ENCODE measurements around the gene KIF7. TPM values are rescaled to one million over a fixed set of nuclear protein-coding genes. Genes with fewer than 3 reads are reported as not detected.

Gene KIF7
- total and polyA plus RNA-seq, 3 experiments from 2014 or later, result 2.4 to 2.7 TPM; not detected in 1

DNA sequence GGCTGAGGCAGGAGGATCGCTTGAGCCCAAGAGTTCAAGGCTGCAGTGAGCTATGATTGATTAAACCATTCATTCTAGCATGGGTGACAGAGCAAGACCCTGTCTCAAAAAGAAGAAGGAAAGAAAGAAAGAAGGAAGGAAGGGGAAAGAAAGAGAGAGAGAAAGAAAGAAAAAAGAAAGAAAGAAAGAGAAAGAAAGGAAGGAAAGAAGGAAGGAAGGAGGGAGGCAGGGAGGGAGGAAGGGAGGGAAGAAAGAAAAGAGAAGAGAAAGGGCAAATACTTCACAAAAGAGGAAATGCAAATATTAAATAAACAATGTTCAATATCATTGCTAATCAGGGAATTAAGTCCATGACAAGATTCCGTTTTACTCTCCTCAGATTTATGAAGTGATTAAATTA, 4.0 kb upstream of the KIF7 start:
- Histone ChIP-seq H3K36me3 (ENCODE audit: insufficient read depth, low read length) (no peaks in the 10 kb centered on the region), H3K9me3 (ENCODE audit: low read length) (no peaks in the 10 kb centered on the region), H3K27ac (ENCODE audit: low read depth, low read length) (no peak overlapping the region), H3K27me3 (ENCODE audit: insufficient read depth, low read length, poor library complexity, severe bottlenecking) (peaks cover 4% of the 10 kb centered on the region), H3K4me1 (ENCODE audit: insufficient read depth, low read length) (no peaks in the 10 kb centered on the region), H3K4me3 (ENCODE audit: low read length) (no peak overlapping the region)
- ChIA-PET CTCF (no interaction called here), POLR2A (no interaction called here)
- Mint-ChIP-seq H3K9me3 (no peaks in the 10 kb centered on the region), H3K4me3 (no peak overlapping the region), H3K27ac (peak overlapping the region in 1 of 8 donors; percentile 85), H3K4me1 (peaks cover 8 to 11% (median 11%) of the 10 kb centered on the region in 3 donors), H3K36me3 (no peaks in the 10 kb centered on the region), H3K27me3 (peaks cover 31 to 45% of the 10 kb centered on the region in 2 donors)
- no peak for DNase-seq

DNA sequence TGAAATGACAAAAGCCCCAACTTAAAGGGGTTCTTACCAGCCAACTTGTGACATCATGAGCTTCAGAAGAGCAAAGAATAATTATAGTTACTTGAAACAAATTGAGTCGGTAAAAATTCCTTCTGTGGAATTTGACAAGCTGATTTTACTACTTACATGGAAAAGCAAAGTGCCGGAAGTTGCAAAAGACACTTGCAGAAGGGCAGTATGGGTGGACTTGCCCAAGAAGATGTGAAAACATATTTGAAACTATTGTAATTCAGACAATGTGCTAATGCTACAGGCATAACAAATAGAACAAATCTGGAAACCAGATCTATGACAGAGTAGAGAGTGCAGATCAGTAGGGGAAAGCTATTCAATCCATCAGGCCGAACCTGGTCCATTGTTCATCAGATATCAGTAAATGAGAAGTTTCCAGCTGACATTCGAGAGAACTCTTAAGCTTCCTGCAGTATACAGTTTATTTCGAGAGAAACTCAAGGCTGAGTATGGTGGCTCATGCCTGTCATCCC, 2.5 kb upstream of the KIF7 start:
- H3K4me1 Mint-ChIP-seq, result peaks cover 10 to 12% (median 12%) of the 10 kb centered on the region in 3 donors
- no peak for DNase-seq
- H3K9me3 ChIP-seq (ENCODE audit: low read length), result no peaks in the 10 kb centered on the region
- H3K9me3 Mint-ChIP-seq, result no peaks in the 10 kb centered on the region
- no peak overlapping the region for H3K27ac ChIP-seq (ENCODE audit: low read depth, low read length)
- no peak overlapping the region for H3K4me3 ChIP-seq (ENCODE audit: low read length)
- no peaks in the 10 kb centered on the region for H3K4me1 ChIP-seq (ENCODE audit: insufficient read depth, low read length)
- ChIA-PET CTCF (no interaction called here), POLR2A (no interaction called here)
- no peak overlapping the region for H3K4me3 Mint-ChIP-seq
- peaks cover 37 to 51% of the 10 kb centered on the region in 2 donors for H3K27me3 Mint-ChIP-seq
- H3K27ac Mint-ChIP-seq, result no peak overlapping the region
- peaks cover 4% of the 10 kb centered on the region for H3K27me3 ChIP-seq (ENCODE audit: insufficient read depth, low read length, poor library complexity, severe bottlenecking)
- no peaks in the 10 kb centered on the region for H3K36me3 ChIP-seq (ENCODE audit: insufficient read depth, low read length)
- H3K36me3 Mint-ChIP-seq, result no peaks in the 10 kb centered on the region

DNA sequence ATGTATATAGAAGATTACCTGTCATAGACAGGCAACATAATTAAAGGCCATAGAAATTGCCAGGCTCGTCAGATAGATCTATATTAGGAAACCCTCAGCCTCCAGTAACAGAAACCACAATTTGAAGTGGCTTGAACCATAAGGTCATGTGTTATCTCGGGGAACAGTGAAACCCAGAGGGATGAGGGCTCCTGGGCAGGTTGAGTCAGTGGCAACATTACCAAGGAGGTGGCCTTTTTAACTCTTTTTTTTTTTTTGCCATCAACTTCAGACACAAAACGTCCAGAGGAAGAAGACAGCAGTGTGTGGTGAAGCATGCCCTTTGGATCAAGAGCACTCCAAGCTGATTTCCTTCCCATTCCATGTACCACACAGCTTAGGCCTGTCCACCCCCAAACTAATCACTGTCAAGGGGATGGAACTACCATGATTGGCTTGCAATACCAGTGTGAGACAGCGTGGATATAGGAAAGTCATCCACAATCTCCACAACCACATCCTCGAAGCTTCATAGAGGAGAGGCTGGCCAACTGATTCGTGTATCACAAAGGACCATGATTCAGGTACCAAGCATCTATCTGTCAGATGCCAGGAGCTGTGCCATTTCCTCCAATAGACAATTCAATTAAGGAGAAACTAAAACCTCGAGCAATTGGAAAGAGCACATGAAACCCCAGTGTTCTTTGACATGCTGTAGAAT, 999 bp upstream of the KIF7 start:
- Histone ChIP-seq H3K4me1 (ENCODE audit: insufficient read depth, low read length) (no peaks in the 10 kb centered on the region), H3K9me3 (ENCODE audit: low read length) (no peaks in the 10 kb centered on the region), H3K27ac (ENCODE audit: low read depth, low read length) (no peak overlapping the region), H3K27me3 (ENCODE audit: insufficient read depth, low read length, poor library complexity, severe bottlenecking) (peaks cover 4% of the 10 kb centered on the region), H3K4me3 (ENCODE audit: low read length) (no peak overlapping the region), H3K36me3 (ENCODE audit: insufficient read depth, low read length) (no peaks in the 10 kb centered on the region)
- Mint-ChIP-seq H3K9me3 (no peaks in the 10 kb centered on the region), H3K27ac (no peak overlapping the region), H3K4me1 (peaks cover 10 to 12% (median 12%) of the 10 kb centered on the region in 3 donors), H3K4me3 (peak overlapping the region; percentile 44 to 88 (median 71)), H3K27me3 (peaks cover 39 to 55% of the 10 kb centered on the region in 2 donors), H3K36me3 (no peaks in the 10 kb centered on the region)
- ChIA-PET CTCF (no interaction called here), POLR2A (no interaction called here)
- DNase-seq, result no peak

DNA sequence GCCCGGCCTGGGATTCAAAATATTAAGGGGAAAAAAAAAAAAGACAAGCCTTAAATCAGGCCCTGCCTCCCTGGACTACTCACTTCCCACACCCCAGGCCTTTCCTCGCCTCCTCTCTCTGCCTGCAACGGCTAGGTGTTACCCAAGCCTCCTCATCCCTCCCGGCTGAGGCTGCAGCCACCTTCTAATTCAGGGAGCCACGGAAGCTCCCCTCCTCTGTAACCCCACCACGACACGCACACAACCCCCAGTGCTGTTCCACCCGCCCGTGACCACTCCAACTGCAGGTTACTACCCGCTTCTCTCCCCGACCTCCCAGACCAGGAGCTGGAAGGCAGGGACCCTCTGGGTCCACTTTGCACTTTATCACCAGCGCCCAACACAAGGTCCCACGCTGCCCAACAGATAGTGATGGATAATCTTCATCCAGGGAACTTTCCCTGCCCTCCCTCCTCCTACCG, 936 bp downstream of the KIF7 start:
- POLR2A ChIA-PET, result no interaction called here
- Mint-ChIP-seq H3K27me3 (peaks cover 37 to 45% of the 10 kb centered on the region in 2 donors), H3K4me3 (peak overlapping the region in 6 of 7 donors; percentile 28 to 70 (median 54)), H3K4me1 (peaks cover 10 to 12% (median 12%) of the 10 kb centered on the region in 3 donors), H3K27ac (no peak overlapping the region), H3K9me3 (no peaks in the 10 kb centered on the region), H3K36me3 (no peaks in the 10 kb centered on the region)
- no peak overlapping the region for H3K4me3 ChIP-seq (ENCODE audit: low read length)
- DNase-seq, result no peak
- CTCF ChIA-PET, result no interaction called here
- H3K36me3 ChIP-seq (ENCODE audit: insufficient read depth, low read length), result no peaks in the 10 kb centered on the region
- H3K27me3 ChIP-seq (ENCODE audit: insufficient read depth, low read length, poor library complexity, severe bottlenecking), result peaks cover 4% of the 10 kb centered on the region
- no peaks in the 10 kb centered on the region for H3K9me3 ChIP-seq (ENCODE audit: low read length)
- no peaks in the 10 kb centered on the region for H3K4me1 ChIP-seq (ENCODE audit: insufficient read depth, low read length)
- H3K27ac ChIP-seq (ENCODE audit: low read depth, low read length), result no peak overlapping the region

DNA sequence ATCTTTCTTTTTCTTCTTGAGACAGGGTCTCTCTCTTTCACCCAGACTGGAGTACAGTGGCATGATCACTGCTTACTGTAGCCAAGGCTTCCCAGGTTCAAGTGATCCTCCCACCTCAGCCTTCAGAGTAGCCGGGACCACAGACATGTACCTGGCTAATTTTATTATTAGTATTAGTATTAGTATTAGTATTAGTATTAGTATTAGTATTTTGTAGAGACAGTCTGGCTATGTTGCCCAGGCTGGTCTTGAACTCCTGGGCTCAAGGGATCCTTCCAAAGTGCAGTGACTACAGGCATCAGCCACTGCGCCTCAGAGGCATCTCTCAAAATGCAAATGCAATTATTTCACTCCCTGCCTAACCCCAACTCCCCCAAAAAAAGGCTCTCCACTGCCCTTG, 1.7 kb downstream of the KIF7 start:
- H3K36me3 Mint-ChIP-seq, result no peaks in the 10 kb centered on the region
- no peak overlapping the region for H3K27ac ChIP-seq (ENCODE audit: low read depth, low read length)
- peaks cover 10 to 12% (median 12%) of the 10 kb centered on the region in 3 donors for H3K4me1 Mint-ChIP-seq
- no peaks in the 10 kb centered on the region for H3K9me3 Mint-ChIP-seq
- peaks cover 4% of the 10 kb centered on the region for H3K27me3 ChIP-seq (ENCODE audit: insufficient read depth, low read length, poor library complexity, severe bottlenecking)
- peaks cover 37 to 45% of the 10 kb centered on the region in 2 donors for H3K27me3 Mint-ChIP-seq
- no peak for DNase-seq
- CTCF ChIA-PET, result no interaction called here
- POLR2A ChIA-PET, result no interaction called here
- H3K4me3 ChIP-seq (ENCODE audit: low read length), result no peak overlapping the region
- no peaks in the 10 kb centered on the region for H3K4me1 ChIP-seq (ENCODE audit: insufficient read depth, low read length)
- H3K9me3 ChIP-seq (ENCODE audit: low read length), result no peaks in the 10 kb centered on the region
- H3K27ac Mint-ChIP-seq, result peak overlapping the region in 1 of 8 donors; percentile 67
- H3K36me3 ChIP-seq (ENCODE audit: insufficient read depth, low read length), result no peaks in the 10 kb centered on the region
- H3K4me3 Mint-ChIP-seq, result peak overlapping the region in 1 of 7 donors; percentile 45

DNA sequence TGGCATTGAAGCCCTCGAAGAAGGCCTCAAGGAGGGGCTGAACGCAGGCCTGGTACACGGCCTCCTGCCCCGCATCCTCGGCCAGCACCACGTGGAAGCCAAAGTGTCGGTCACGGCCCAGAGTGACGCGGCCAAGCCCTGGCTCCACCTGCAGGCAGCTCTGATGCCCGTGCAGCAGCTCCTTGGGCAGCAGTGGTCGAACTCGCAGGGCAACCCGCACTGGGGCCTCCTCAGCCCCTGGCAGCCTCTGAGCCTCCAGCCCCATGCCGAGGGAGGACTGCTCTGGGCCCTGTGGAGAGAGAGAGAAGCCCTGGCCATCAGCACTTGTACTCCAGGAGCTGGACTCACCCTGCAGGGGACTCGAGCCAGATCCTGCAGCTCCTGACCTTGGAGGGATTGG, 2.6 kb downstream of the KIF7 start:
- H3K4me3 Mint-ChIP-seq, result no peak overlapping the region
- no peaks in the 10 kb centered on the region for H3K9me3 Mint-ChIP-seq
- Histone ChIP-seq H3K36me3 (ENCODE audit: insufficient read depth, low read length) (no peaks in the 10 kb centered on the region), H3K4me3 (ENCODE audit: low read length) (no peak overlapping the region), H3K27ac (ENCODE audit: low read depth, low read length) (no peak overlapping the region), H3K4me1 (ENCODE audit: insufficient read depth, low read length) (no peaks in the 10 kb centered on the region), H3K27me3 (ENCODE audit: insufficient read depth, low read length, poor library complexity, severe bottlenecking) (peaks cover 4% of the 10 kb centered on the region), H3K9me3 (ENCODE audit: low read length) (no peaks in the 10 kb centered on the region)
- H3K4me1 Mint-ChIP-seq, result peaks cover 10 to 12% (median 12%) of the 10 kb centered on the region in 3 donors
- CTCF ChIA-PET, result no interaction called here
- POLR2A ChIA-PET, result no interaction called here
- DNase-seq, result no peak
- no peak overlapping the region for H3K27ac Mint-ChIP-seq
- H3K27me3 Mint-ChIP-seq, result peaks cover 35 to 45% of the 10 kb centered on the region in 2 donors
- H3K36me3 Mint-ChIP-seq, result no peaks in the 10 kb centered on the region

DNA sequence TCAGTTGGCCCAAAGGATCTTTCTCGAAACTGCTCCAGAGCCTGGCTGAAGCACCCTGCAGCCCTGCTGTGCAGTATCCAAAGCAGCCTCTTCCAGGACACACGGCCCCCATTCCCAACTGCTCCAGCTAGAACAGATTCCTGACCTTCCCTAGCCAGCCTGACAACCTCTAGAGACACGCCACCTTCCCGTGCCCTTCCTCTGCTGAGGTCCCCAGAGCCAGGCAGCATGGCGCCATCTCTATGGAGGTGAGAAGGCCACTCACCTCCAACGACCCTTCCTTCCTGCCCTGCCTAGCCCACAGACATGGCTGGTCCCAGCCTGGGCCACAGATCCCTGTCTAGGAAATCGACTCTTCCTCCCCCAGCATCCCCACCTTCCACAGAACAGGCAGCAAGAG, 3.1 kb downstream of the KIF7 start:
- Histone ChIP-seq H3K36me3 (ENCODE audit: insufficient read depth, low read length) (no peaks in the 10 kb centered on the region), H3K27me3 (ENCODE audit: insufficient read depth, low read length, poor library complexity, severe bottlenecking) (peaks cover 4% of the 10 kb centered on the region), H3K9me3 (ENCODE audit: low read length) (no peaks in the 10 kb centered on the region), H3K4me3 (ENCODE audit: low read length) (no peak overlapping the region), H3K27ac (ENCODE audit: low read depth, low read length) (no peak overlapping the region), H3K4me1 (ENCODE audit: insufficient read depth, low read length) (no peaks in the 10 kb centered on the region)
- Mint-ChIP-seq H3K9me3 (no peaks in the 10 kb centered on the region), H3K4me1 (peaks cover 11 to 15% (median 12%) of the 10 kb centered on the region in 3 donors), H3K27ac (no peak overlapping the region), H3K27me3 (peaks cover 32 to 47% of the 10 kb centered on the region in 2 donors), H3K36me3 (no peaks in the 10 kb centered on the region), H3K4me3 (peak overlapping the region in 1 of 7 donors; percentile 66)
- POLR2A ChIA-PET, result no interaction called here
- CTCF ChIA-PET, result no interaction called here
- DNase-seq, result peak in 1 of 5 donors; percentile 36

DNA sequence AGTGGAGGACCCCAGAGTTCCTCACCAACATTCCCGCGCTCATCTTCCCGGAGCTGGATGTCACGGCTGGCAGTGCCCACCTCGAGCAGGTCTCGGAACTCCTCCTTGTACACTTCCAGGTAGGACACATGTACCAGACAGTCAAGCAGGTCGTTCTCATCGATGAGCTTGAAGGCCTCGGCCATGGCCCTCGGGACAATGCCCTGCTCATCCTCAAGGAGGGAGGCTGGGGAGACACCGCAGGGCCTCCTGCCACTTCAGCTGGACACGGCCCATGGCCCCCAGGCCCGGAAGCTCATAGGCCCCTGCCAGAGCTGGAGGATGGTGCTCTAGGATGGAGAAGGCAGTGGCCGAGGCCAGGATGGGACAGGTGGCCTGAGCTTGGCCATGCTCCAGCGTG, 5.6 kb downstream of the KIF7 start:
- Mint-ChIP-seq H3K4me1 (peaks cover 6 to 8% (median 7%) of the 10 kb centered on the region in 3 donors), H3K27me3 (peaks cover 21 to 30% of the 10 kb centered on the region in 2 donors), H3K36me3 (no peaks in the 10 kb centered on the region), H3K27ac (peak overlapping the region in 1 of 8 donors; percentile 6), H3K9me3 (no peaks in the 10 kb centered on the region), H3K4me3 (no peak overlapping the region)
- POLR2A ChIA-PET, result no interaction called here
- Histone ChIP-seq H3K27me3 (ENCODE audit: insufficient read depth, low read length, poor library complexity, severe bottlenecking) (peaks cover 4% of the 10 kb centered on the region), H3K36me3 (ENCODE audit: insufficient read depth, low read length) (no peaks in the 10 kb centered on the region), H3K4me1 (ENCODE audit: insufficient read depth, low read length) (no peaks in the 10 kb centered on the region), H3K9me3 (ENCODE audit: low read length) (no peaks in the 10 kb centered on the region), H3K4me3 (ENCODE audit: low read length) (no peak overlapping the region), H3K27ac (ENCODE audit: low read depth, low read length) (no peak overlapping the region)
- DNase-seq, result no peak
- CTCF ChIA-PET, result no interaction called here

All from CD8-positive, alpha-beta memory T cell (primary cell).